ENCODE measurements around the gene OR4K2.
"Not testable (repeated sequence)": the region's sequence is repeated elsewhere in the genome, so short reads cannot be mapped to it uniquely, and the experiment has no call there.

Gene OR4K2

GRCh38 chr14:19874842-19875241, at the start of gene OR4K2:
Gene OR4K2, plus strand, starts transcription at chr14:19875142. Its CDS starts 1,126 bp downstream, at chr14:19876268.
- no peak for DNase-seq (ENCODE audit: low spot score)

DNA sequence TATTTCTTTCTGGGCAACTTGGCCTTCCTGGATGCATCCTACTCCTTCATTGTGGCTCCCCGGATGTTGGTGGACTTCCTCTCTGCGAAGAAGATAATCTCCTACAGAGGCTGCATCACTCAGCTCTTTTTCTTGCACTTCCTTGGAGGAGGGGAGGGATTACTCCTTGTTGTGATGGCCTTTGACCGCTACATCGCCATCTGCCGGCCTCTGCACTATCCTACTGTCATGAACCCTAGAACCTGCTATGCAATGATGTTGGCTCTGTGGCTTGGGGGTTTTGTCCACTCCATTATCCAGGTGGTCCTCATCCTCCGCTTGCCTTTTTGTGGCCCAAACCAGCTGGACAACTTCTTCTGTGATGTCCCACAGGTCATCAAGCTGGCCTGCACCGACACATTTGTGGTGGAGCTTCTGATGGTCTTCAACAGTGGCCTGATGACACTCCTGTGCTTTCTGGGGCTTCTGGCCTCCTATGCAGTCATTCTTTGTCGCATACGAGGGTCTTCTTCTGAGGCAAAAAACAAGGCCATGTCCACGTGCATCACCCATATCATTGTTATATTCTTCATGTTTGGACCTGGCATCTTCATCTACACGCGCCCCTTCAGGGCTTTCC, 47.2 kb upstream of the OR4K2 start:
- peak; percentile 3 for DNase-seq (ENCODE audit: low spot score)

- no peak for DNase-seq (ENCODE audit: low spot score)
These were observed 46.6 kb upstream of the OR4K2 start for GRCh38 chr14:19828314-19828713.

DNA sequence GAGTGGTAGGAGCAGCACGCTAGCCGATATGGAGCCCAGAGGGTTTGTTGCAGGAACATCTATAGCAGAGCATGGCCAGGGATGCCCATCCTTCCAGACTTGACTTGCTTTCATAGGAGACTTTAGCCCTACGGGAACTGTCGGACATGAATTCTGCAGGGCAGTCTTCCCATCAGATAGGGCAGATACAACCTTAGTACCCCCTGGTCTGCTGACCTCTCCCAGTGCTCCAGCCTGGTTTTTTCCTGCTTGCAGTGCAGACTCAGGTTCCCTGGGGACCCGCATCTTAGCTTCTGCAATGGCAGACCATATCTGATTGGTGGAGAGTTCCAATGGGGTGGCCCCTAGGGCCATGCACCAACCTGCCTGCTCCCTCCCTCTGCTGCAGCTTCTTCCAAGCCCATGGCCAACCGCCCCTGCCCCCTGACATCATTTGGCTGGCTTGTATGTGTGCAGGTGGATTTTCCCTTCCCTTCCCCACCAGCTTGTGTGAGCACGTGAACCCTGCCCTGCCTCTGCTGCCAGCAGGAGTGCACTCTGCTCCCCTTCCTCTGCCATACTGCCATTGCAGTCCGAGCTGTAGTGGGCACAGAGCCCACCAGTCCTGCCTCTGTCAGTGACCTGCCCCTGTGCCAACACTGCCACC, 40.6 kb upstream of the OR4K2 start:
- DNase-seq (ENCODE audit: low spot score), result not testable (repeated sequence)

DNA sequence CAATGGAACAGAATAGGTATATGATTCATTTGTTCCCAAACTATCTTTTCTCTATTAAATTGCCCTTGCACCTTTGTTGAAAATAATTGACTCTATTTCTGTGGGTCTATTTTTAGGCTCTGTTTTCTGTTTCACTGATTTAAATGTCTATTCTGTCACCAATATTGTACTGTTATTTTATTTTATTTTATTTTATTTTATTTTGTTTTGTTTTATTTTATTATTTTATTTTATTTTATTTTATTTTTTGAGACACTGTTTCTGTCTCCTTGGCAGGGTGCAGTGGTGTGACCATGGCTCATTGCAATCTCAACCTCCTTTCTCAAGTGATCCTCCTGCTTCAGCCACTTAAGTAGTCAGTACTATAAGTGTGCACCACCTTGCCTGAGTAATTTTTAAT, 36.5 kb upstream of the OR4K2 start:
- no peak for DNase-seq (ENCODE audit: low spot score)

GRCh38 chr14:19851365-19851764, 23.6 kb upstream of the OR4K2 start:
- no peak for DNase-seq (ENCODE audit: low spot score)

GRCh38 chr14:19866061-19866669, 8.8 kb upstream of the OR4K2 start:
- DNase-seq (ENCODE audit: low spot score), result not testable (repeated sequence)

GRCh38 chr14:19873178-19873577, 1.8 kb upstream of the OR4K2 start:
- DNase-seq (ENCODE audit: low spot score), result no peak

GRCh38 chr14:19878029-19878642, 3.2 kb downstream of the OR4K2 start:
- DNase-seq (ENCODE audit: low spot score), result peak; percentile 60

DNA sequence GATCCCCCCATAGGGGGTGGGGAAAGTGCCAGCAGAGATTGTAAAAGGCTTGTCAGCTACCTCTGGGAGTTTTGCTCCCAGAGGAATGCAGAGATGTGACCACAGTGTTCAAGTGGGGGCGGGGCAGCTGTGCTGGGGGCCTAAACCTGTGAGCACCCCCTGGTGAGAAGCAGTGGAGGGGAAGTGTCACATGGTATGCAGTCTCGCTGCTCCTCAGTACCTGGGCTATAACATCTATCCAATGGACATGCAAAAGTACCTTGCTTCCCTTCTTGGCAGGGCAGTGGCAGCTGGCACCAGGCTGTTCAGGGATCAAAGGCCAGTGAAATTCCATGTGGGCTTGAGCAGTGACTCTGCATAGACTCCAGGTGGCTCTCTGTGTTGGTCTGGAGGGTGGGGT, 20.3 kb downstream of the OR4K2 start:
- DNase-seq (ENCODE audit: low spot score), result no peak

- no peak for DNase-seq (ENCODE audit: low spot score)
These were observed 26.1 kb downstream of the OR4K2 start for GRCh38 chr14:19900999-19901398.

DNA sequence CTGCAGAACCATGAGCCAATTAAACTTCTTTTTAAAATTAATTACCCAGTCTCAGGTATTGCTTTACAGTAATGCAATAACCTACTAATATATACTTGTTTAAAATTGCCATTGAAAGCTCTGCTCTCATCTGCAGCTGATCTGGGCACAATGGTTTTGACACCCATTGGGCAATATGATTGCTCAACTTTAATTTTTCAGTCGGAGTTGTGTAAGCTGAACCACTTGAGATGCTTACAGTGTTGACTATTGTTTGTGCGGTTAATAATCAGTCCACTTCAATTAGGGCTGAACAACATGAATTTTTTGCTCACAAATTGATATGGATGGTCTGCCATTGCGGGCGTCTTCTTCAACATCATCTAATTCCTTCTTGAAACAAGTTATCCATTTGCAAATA, 27.5 kb downstream of the OR4K2 start:
- DNase-seq (ENCODE audit: low spot score), result no peak

- DNase-seq (ENCODE audit: low spot score), result no peak
These were observed 31.7 kb downstream of the OR4K2 start for GRCh38 chr14:19906665-19907064.

DNA sequence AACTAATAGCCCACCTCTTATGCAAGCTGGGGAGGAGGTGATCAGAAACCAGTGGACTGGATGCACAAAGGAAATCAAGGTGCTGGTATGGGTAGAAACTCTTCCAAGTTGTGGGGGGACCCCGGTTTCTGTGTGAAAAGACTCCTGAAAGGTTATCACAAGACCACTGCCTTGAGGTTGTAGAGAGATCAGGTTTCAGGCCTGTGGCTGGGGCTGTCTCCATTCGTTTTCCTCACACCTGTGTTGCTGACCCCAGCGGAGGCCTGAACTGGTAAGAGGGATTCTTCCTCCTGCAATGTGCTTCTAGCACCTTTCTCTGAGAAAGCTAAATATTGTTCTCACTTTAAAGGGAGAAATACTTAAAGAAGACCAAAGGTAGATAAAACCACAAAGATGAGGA, 36.2 kb downstream of the OR4K2 start:
- no peak for DNase-seq (ENCODE audit: low spot score)

DNA sequence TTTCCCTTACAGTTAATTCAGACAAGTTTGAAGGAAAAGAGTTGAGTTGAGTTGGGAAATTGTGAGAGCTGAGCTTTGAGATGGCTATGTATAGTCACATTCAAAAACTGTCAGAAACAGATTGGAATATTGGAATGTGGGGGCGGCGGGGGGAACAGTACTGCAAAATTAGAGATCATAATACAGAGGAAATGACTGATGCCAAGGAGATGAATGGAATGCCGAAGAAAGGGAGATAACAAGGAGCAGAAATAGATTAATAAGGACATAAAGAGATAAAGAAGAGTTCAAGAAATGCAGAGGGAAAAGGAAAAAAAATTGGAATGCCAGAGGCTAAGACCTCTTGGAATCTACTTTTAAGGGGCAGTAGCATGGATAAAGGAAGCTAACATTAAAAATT, 42.3 kb downstream of the OR4K2 start:
- DNase-seq (ENCODE audit: low spot score), result no peak

DNA sequence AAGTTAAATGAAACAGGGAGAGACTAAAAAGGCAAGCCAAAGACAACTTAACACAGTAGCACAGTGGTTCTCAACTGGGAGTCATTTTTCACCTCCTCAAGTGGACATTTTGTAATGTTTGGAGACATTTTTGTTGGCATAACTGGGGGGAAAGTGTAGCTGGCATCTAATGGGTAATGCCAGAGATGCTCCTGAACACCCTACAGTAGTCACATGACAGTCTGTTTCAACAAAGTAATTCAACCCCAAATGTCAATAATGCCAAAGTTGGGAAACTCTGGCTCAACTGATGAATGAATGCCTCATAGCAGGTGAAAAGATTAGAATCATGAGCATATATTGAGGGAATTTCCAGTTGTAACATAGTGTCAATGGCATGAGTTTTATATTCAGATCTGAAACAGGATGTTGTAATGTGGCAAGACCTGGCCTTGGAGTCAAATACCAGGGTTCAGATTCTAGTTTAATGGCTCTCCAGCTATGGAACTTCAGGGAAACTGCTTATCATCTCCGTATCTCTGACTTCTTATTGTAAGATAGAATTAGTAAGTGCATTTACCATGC, 43.1 kb downstream of the OR4K2 start:
- DNase-seq (ENCODE audit: low spot score), result no peak

- no peak for DNase-seq (ENCODE audit: low spot score)
These were observed 43.8 kb downstream of the OR4K2 start for GRCh38 chr14:19918553-19919264.

GRCh38 chr14:19920021-19920657, 45.2 kb downstream of the OR4K2 start, which contains the start of gene OR4K5:
Gene OR4K5, plus strand, starts transcription at chr14:19920607. Its CDS starts 0 bp downstream, at chr14:19920607.
- DNase-seq (ENCODE audit: low spot score), result no peak

- no peak for DNase-seq (ENCODE audit: low spot score)
These were observed 55.7 kb downstream of the OR4K2 start, which contains the start of gene OR4K1 for GRCh38 chr14:19930617-19931016. Gene OR4K1, plus strand, starts transcription at chr14:19930917. Its CDS starts 4,750 bp downstream, at chr14:19935667.

All from NAMALWA (cell line).